GM12891 (cell line): ENCODE data around the gene RHOU.
"Not testable (repeated sequence)": the region's sequence is repeated elsewhere in the genome, so short reads cannot be mapped to it uniquely, and the experiment has no call there.

Experiments used
- DNase-seq: peaks from one replicate; pipeline ENCODE4 v3.0.0; 2011; ENCODE audit warnings: low spot score; ENCODE audit not compliant: insufficient read length
- FAIRE-seq: peaks from 2 replicates; lab custom pipeline; 2011; peaks lifted over from hg19 to GRCh38; lab: Jason Lieb, UNC
- PAX5 ChIP-seq: IDR thresholded peaks from 2 replicates; pipeline ENCODE4 v1.6.1; 2011; ENCODE audit warnings: low read length, moderate library complexity, mild to moderate bottlenecking; ENCODE audit not compliant: insufficient read depth, severe bottlenecking
- POLR2A ChIP-seq: IDR thresholded peaks from 2 replicates; pipeline ENCODE4 v1.6.1; 2011; ENCODE audit warnings: low read depth, low read length, control low read depth
- POLR2AphosphoS5 ChIP-seq: IDR thresholded peaks from 2 replicates; pipeline ENCODE4 v1.6.1; 2011; ENCODE audit warnings: low read depth, low read length, control low read depth
- POU2F2 ChIP-seq: IDR thresholded peaks from 2 replicates; pipeline ENCODE4 v1.6.1; 2011; ENCODE audit warnings: low read depth, mild to moderate bottlenecking, control low read depth, low read length, moderate library complexity
- SPI1 ChIP-seq: IDR thresholded peaks from 2 replicates; pipeline ENCODE4 v1.6.1; 2011; ENCODE audit warnings: low read depth, low read length, control low read depth
- TAF1 ChIP-seq: IDR thresholded peaks from 2 replicates; pipeline ENCODE4 v1.6.1; 2011; ENCODE audit warnings: low read depth, low read length, control low read depth

The RHOU gene

GRCh38 chr1:228758447-228758846 is 23.2 kb downstream of the RHOU start:
- FAIRE-seq (no peak), DNase-seq (no peak)
- TF ChIP-seq POU2F2 (no peak), PAX5 (no peak), SPI1 (no peak), TAF1 (no peak), POLR2AphosphoS5 (no peak), POLR2A (no peak)

GRCh38 chr1:228760979-228761378 is 25.7 kb downstream of the RHOU start:
- FAIRE-seq (no peak), DNase-seq (no peak)
- TF ChIP-seq POU2F2: no peak
- no peak for TF ChIP-seq POLR2A
- TF ChIP-seq TAF1: no peak
- TF ChIP-seq SPI1: no peak
- TF ChIP-seq PAX5: no peak
- TF ChIP-seq POLR2AphosphoS5: no peak

- FAIRE-seq (no peak), DNase-seq (no peak)
- no peak for TF ChIP-seq POU2F2
- TF ChIP-seq TAF1: no peak
- TF ChIP-seq POLR2AphosphoS5: no peak
- no peak for TF ChIP-seq PAX5
- no peak for TF ChIP-seq SPI1
- TF ChIP-seq POLR2A: no peak
These were observed 28.3 kb downstream of the RHOU start for GRCh38 chr1:228763561-228763960.

- no peak for FAIRE-seq
- TF ChIP-seq POU2F2 (no peak), SPI1 (no peak), POLR2AphosphoS5 (no peak), TAF1 (no peak), POLR2A (no peak), PAX5 (no peak)
- DNase-seq: no peak
These were observed 30.1 kb downstream of the RHOU start for GRCh38 chr1:228765168-228765946.

- no peak for FAIRE-seq
- TF ChIP-seq PAX5: no peak
- no peak for TF ChIP-seq POLR2AphosphoS5
- no peak for TF ChIP-seq POU2F2
- no peak for TF ChIP-seq SPI1
- TF ChIP-seq POLR2A: no peak
- TF ChIP-seq TAF1: no peak
- no peak for DNase-seq
These were observed 31.5 kb downstream of the RHOU start for GRCh38 chr1:228766788-228767187.

- FAIRE-seq (no peak), DNase-seq (no peak)
- no peak for TF ChIP-seq POU2F2
- TF ChIP-seq SPI1: no peak
- TF ChIP-seq POLR2A: no peak
- TF ChIP-seq TAF1: no peak
- no peak for TF ChIP-seq POLR2AphosphoS5
- TF ChIP-seq PAX5: no peak
These were observed 32.5 kb downstream of the RHOU start for GRCh38 chr1:228767636-228768354.

- FAIRE-seq: no peak
- no peak for TF ChIP-seq POLR2A
- TF ChIP-seq TAF1: no peak
- no peak for TF ChIP-seq SPI1
- no peak for TF ChIP-seq POLR2AphosphoS5
- TF ChIP-seq PAX5: no peak
- TF ChIP-seq POU2F2: no peak
- no peak for DNase-seq
These were observed 33.2 kb downstream of the RHOU start for GRCh38 chr1:228768355-228769000.

- FAIRE-seq: no peak
- TF ChIP-seq POU2F2 (no peak), SPI1 (no peak), PAX5 (no peak), POLR2AphosphoS5 (no peak), POLR2A (no peak), TAF1 (no peak)
- DNase-seq: no peak
These were observed 35.5 kb downstream of the RHOU start for GRCh38 chr1:228770779-228771223.

GRCh38 chr1:228772516-228773212 is 37.4 kb downstream of the RHOU start:
- FAIRE-seq (no peak), DNase-seq (no peak)

GRCh38 chr1:228775946-228776345 is 40.7 kb downstream of the RHOU start:
- FAIRE-seq, DNase-seq: not testable (repeated sequence)

More at GRCh38 chr1:228772516-228773212, 37.4 kb downstream of the RHOU start:
- TF ChIP-seq POU2F2: no peak
- TF ChIP-seq POLR2AphosphoS5: no peak
